Measurements from ENCODE around the gene NOP53.
"Not testable (repeated sequence)": the region's sequence is repeated elsewhere in the genome, so short reads cannot be mapped to it uniquely, and the experiment has no call there.

NOP53 gene

GRCh38 chr19:47797996-47798903 lies 52.9 kb downstream of the NOP53 start:
- no peaks in the 10 kb centered on the region for H3K36me3 Mint-ChIP-seq (ENCODE audit: insufficient read depth)
- H3K4me3 Mint-ChIP-seq, result no peak overlapping the region

GRCh38 chr19:47798904-47799266 lies 53.5 kb downstream of the NOP53 start:
- no peaks in the 10 kb centered on the region for H3K9me3 Mint-ChIP-seq
- no peak overlapping the region for H3K4me3 Mint-ChIP-seq
- no peaks in the 10 kb centered on the region for H3K4me1 Mint-ChIP-seq
- DNase-seq (ENCODE audit: low spot score in 2 of 2) (no peak), ATAC-seq (replicated peaks; ENCODE audit: extremely low read depth, poor library complexity, severe bottlenecking) (no peak)
- H3K36me3 Mint-ChIP-seq (ENCODE audit: insufficient read depth), result no peaks in the 10 kb centered on the region
- peaks cover 12% of the 10 kb centered on the region for H3K27me3 Mint-ChIP-seq
- H3K27ac Mint-ChIP-seq (ENCODE audit: low read depth), result no peak overlapping the region

More at GRCh38 chr19:47797996-47798903, 52.9 kb downstream of the NOP53 start:
- DNase-seq (ENCODE audit: low spot score in 2 of 2) (no peak), ATAC-seq (replicated peaks; ENCODE audit: extremely low read depth, poor library complexity, severe bottlenecking) (no peak)
- Mint-ChIP-seq H3K4me1 (no peaks in the 10 kb centered on the region), H3K27me3 (peaks cover 12% of the 10 kb centered on the region), H3K27ac (ENCODE audit: low read depth) (no peak overlapping the region), H3K9me3 (no peaks in the 10 kb centered on the region)

GRCh38 chr19:47801270-47801669 lies 55.9 kb downstream of the NOP53 start:
- no peaks in the 10 kb centered on the region for H3K9me3 Mint-ChIP-seq
- ATAC-seq (replicated peaks; ENCODE audit: extremely low read depth, poor library complexity, severe bottlenecking) (no peak), DNase-seq (ENCODE audit: low spot score in 2 of 2) (no peak)
- no peak overlapping the region for H3K4me3 Mint-ChIP-seq
- H3K4me1 Mint-ChIP-seq, result no peaks in the 10 kb centered on the region
- peaks cover 14% of the 10 kb centered on the region for H3K27me3 Mint-ChIP-seq
- H3K27ac Mint-ChIP-seq (ENCODE audit: low read depth), result no peak overlapping the region
- H3K36me3 Mint-ChIP-seq (ENCODE audit: insufficient read depth), result no peaks in the 10 kb centered on the region

- Mint-ChIP-seq H3K27me3 (peaks cover 21% of the 10 kb centered on the region), H3K4me1 (no peaks in the 10 kb centered on the region), H3K9me3 (no peaks in the 10 kb centered on the region), H3K4me3 (no peak overlapping the region), H3K36me3 (ENCODE audit: insufficient read depth) (no peaks in the 10 kb centered on the region), H3K27ac (ENCODE audit: low read depth) (no peak overlapping the region)
- ATAC-seq (replicated peaks; ENCODE audit: extremely low read depth, poor library complexity, severe bottlenecking) (no peak), DNase-seq (ENCODE audit: low spot score in 2 of 2) (no peak)
Observed at GRCh38 chr19:47802521-47803043, 57.2 kb downstream of the NOP53 start.

GRCh38 chr19:47803148-47803547 lies 57.8 kb downstream of the NOP53 start:
- H3K36me3 Mint-ChIP-seq (ENCODE audit: insufficient read depth); H3K27ac Mint-ChIP-seq (ENCODE audit: low read depth); H3K4me1 Mint-ChIP-seq; ATAC-seq (replicated peaks; ENCODE audit: extremely low read depth, poor library complexity, severe bottlenecking); H3K9me3 Mint-ChIP-seq; H3K4me3 Mint-ChIP-seq; DNase-seq (ENCODE audit: low spot score in 2 of 2): not testable (repeated sequence)
- peaks cover 15% of the 10 kb centered on the region for H3K27me3 Mint-ChIP-seq

- not testable (repeated sequence) for H3K9me3 Mint-ChIP-seq; H3K4me3 Mint-ChIP-seq; ATAC-seq (replicated peaks; ENCODE audit: extremely low read depth, poor library complexity, severe bottlenecking)
Observed at GRCh38 chr19:47803671-47804070, 58.3 kb downstream of the NOP53 start.

GRCh38 chr19:47804451-47804850 lies 59.1 kb downstream of the NOP53 start, which contains the start of gene TPRX1:
TPRX1 (minus strand) TSS chr19:47804551; CDS start chr19:47804539, 12 bp downstream.
- not testable (repeated sequence) for H3K4me3 Mint-ChIP-seq; H3K9me3 Mint-ChIP-seq; DNase-seq (ENCODE audit: low spot score in 2 of 2); H3K27me3 Mint-ChIP-seq; ATAC-seq (replicated peaks; ENCODE audit: extremely low read depth, poor library complexity, severe bottlenecking); H3K27ac Mint-ChIP-seq (ENCODE audit: low read depth); H3K36me3 Mint-ChIP-seq (ENCODE audit: insufficient read depth); H3K4me1 Mint-ChIP-seq

More at GRCh38 chr19:47803671-47804070, 58.3 kb downstream of the NOP53 start:
- H3K27me3 Mint-ChIP-seq; H3K4me1 Mint-ChIP-seq; H3K36me3 Mint-ChIP-seq (ENCODE audit: insufficient read depth); DNase-seq (ENCODE audit: low spot score in 2 of 2); H3K27ac Mint-ChIP-seq (ENCODE audit: low read depth): not testable (repeated sequence)

- no peak overlapping the region for H3K27ac Mint-ChIP-seq (ENCODE audit: low read depth)
Observed at GRCh38 chr19:47805313-47805712, 60.0 kb downstream of the NOP53 start.

GRCh38 chr19:47806435-47806834 lies 61.1 kb downstream of the NOP53 start:
- Mint-ChIP-seq H3K4me3 (no peak overlapping the region), H3K27me3 (peaks cover 19% of the 10 kb centered on the region)
- ATAC-seq (replicated peaks; ENCODE audit: extremely low read depth, poor library complexity, severe bottlenecking), result no peak

More at GRCh38 chr19:47805313-47805712, 60.0 kb downstream of the NOP53 start:
- no peaks in the 10 kb centered on the region for H3K4me1 Mint-ChIP-seq
- no peak overlapping the region for H3K4me3 Mint-ChIP-seq
- no peaks in the 10 kb centered on the region for H3K36me3 Mint-ChIP-seq (ENCODE audit: insufficient read depth)
- DNase-seq (ENCODE audit: low spot score in 2 of 2) (no peak), ATAC-seq (replicated peaks; ENCODE audit: extremely low read depth, poor library complexity, severe bottlenecking) (no peak)
- H3K27me3 Mint-ChIP-seq, result peaks cover 12% of the 10 kb centered on the region
- H3K9me3 Mint-ChIP-seq, result no peaks in the 10 kb centered on the region

More at GRCh38 chr19:47806435-47806834, 61.1 kb downstream of the NOP53 start:
- no peak for DNase-seq (ENCODE audit: low spot score in 2 of 2)
- no peaks in the 10 kb centered on the region for H3K4me1 Mint-ChIP-seq
- H3K27ac Mint-ChIP-seq (ENCODE audit: low read depth), result no peak overlapping the region
- H3K36me3 Mint-ChIP-seq (ENCODE audit: insufficient read depth), result no peaks in the 10 kb centered on the region
- no peaks in the 10 kb centered on the region for H3K9me3 Mint-ChIP-seq

Measured in central memory CD8-positive, alpha-beta T cell (primary cell).